Ramos (cell line): ENCODE data around the gene PRXL2C.
"Not testable (repeated sequence)": the region's sequence is repeated elsewhere in the genome, so short reads cannot be mapped to it uniquely, and the experiment has no call there.

ENCODE experiments used
- in situ Hi-C: fragments of 300-500 bp; cut with MboI; formaldehyde crosslinking; loops from one replicate; pipeline ENCODE4 v1.14.3; 2022; ENCODE audit warnings: low sequenced_read_pairs; ENCODE audit not compliant: unreplicated experiment

The PRXL2C gene

DNA sequence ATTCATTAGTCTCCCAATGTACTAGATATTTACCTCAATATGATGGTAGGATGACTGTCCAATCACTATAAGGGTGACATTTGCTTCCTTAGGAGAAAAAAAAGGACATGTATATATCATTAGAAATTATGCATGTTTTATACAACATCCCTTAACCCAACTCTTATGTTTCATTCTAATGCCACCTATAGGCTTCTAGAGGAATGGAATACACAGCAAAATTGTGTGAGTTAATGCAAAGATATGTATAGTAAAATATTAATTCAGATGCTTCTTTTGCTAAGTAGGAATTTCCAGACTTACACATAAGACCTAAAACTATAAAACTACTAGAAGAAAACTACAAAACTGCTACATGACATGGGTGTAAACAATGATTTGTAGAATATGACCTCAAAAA, 3.5 kb downstream of the PRXL2C start:
- in situ Hi-C loops = no loop called here

DNA sequence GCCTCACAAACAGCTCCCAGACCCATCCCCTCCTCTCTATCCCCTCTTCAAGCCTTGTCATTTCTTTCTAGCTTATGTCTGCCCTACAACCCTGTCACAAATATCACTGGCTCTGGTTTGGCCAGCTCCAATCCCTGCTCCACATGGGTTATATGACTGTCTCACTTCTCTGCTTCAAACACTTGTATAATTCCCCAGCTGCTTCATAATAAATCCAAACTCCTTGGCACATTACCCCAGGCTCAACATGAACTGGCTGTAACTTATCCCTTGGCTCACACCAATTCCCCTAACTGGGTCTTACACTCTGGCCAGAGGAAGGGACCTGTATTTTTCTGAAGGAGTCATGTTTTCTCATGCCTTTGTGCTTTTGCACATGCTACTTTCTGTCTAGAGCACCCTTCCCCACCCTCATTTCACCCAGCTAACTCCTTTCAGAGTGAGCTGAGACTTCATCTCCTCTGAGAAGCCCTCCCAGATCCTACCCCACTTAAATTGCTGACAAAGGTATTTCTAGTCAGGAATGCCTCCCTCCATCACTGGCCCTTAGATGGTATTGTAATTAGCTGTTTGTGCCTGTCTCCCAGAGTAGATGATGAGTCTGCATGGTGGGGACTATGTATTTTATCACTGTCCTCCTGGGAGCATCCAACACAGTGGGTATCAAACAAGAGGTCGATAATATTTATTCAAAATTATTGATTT, 5.3 kb downstream of the PRXL2C start:
- in situ Hi-C loops = no loop called here

DNA sequence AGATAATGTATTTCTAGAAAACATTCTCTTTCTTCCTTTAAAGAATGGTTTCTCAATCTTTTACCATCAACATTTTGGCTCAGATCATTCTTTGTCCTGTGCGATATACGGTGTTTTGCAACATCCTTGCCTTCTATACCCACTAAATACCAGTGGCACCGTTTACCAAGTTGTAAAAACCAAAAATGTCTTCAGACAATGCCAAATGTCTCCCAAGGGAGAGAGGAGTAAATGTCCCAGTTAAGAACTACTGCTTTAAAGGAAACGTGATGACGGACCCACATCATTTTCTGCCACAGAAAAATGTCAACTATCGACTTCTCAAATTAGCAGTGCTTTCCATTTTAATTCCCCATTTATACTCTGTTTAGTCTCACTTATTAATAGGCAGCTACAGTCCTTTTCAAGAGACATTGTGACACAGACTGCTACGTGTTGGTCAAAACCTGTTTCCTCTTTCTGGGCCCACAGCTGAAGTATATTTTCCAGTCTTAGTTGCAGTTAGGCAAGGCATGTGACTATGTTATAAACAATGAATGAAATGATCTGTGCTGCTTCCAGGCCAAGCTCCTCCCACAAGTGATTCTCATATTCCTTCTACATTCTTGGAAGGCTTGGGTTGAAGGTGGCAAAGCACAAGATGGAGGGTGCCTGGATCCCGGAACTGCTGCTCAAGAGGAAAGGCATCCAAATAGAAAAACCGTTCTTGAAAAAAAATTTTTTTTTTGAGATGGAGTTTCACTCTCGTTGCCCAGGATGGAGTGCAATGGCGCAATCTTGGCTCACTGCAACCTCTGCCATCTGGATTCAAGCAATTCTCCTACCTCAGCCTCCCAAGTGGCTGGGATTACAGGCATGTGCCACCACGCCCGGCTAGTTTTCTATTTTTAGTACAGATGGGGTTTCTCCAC, 8.8 kb downstream of the PRXL2C start:
- in situ Hi-C loops = no loop called here

DNA sequence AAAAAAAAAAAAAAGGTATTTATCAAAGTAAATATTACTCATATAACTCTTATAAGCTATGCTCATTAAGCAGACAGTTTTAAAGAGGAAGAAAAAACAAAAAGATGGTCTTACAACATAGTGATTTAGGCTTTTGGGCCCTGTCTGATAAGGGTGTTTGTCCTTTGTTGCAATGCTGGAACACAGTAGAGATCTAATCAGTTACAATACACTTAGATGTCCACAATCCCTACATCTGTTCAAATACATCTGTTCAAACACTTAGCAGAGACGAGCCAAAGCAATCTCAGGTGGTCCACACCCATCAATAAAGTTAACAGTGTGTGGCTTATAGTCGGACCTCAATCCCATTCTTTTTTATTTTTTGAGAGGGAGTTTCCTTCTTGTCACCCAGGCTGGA, 11.0 kb downstream of the PRXL2C start:
- in situ Hi-C loops = no loop called here

DNA sequence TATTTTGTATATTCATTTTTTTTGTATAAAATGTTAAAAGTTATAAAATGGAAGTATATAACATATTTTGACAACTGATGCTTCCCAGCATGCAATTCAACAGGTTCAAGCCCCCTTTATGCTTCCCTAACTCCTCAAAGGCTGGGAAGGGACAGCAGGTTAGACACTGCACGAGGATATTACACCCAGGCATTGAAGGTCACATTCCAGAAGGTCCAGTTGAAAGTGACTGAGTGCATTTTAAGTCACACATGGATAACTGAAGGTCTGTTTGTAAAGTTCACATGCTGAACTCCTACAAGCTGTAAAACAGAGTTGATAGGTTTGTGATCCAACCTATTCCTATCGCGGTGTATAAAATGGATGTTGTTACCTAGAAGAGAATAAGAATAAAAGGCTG, 13.6 kb downstream of the PRXL2C start:
- in situ Hi-C loops = no loop called here

DNA sequence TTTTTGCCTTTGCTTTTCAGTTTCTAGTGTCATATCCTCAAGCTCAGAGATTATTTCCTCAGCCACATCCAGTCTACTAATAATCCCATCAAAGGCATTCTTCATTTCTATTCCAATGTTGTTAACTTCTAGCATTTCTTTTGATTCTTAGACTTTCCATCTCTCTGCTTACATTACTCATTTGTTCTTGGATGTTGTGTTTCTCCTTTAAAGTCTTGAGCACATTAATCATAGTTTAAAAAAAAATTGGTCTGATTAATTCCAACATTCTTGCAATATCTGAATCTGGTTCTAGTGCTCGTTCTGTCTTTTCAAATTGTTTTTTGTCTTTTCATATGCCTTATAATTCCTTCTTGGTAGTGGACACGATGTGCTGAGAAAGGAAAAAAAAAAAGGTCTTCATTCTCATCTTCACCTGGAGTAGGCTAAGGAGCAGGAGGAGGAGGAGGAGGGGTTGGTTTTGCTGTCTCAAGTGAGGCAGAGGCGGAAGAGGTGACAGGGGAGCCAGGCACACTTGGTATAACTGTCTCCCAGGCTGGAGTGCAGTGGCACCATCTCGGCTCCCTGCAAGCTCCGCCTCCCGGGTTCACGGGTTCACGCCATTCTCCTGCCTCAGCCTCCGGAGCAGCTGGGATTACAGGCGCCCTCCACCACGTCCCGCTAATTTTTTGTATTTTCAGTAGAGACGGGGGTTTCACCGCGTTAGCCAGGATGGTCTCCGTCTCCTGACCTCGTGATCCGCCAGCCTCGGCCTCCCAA, 16.3 kb downstream of the PRXL2C start:
- in situ Hi-C loops = no loop called here

DNA sequence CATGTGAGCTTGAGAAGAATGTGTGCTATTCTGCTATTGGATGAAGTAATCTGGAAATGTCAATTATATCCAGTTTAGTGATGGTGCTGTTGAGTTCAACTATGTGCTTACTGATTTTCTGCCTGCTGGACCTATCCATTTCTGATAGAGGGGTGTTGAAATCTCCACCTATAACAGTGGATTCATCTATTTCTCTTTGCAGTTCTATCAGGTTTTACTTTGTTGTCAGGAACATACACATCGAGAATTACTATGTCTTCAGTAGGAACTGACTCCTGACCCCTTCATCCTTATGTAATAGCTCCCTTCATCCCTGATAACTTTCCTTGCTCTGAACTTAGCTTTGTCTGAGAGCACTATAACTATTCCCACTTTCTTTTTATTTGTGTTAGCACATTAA, 18.7 kb downstream of the PRXL2C start:
- in situ Hi-C loops = no loop called here

DNA sequence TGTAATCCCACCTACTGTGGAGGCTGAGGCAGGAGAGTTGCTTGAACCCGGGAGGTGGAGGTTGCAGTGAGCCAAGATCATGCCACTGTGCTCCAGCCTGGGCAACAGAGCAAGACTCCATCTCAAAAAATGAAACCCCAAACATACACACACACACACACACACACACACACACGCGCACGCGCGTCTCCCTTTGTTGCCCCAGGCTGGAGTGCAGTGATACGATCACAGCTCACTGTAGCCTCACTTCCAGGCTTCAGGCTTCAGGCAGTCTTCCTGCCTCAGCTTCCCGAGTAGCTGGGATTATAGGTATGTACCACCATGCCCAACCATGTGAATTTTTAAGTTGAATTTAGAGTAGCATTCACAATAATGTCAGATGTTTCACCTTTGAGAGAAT, 21.5 kb downstream of the PRXL2C start:
- in situ Hi-C loops = not testable (repeated sequence)

DNA sequence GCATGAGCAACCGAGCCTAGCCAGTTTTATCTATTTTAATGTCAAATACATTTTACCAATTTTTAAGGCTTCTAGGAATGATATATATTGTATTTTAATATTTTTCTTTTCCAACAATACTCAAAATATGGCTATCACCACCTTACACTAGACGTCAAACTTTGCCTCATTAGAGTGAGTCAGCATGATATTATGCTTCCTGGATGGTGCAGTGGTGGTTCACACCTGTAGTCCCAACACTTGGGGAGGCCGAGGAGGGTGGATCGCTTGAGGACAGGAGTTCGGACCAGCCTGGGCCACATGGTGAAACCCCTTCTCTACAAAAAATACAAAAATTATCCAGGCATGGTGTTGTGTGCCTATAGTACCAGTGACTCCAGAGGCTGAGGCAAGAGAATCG, 28.2 kb downstream of the PRXL2C start:
- in situ Hi-C loops = no loop called here

DNA sequence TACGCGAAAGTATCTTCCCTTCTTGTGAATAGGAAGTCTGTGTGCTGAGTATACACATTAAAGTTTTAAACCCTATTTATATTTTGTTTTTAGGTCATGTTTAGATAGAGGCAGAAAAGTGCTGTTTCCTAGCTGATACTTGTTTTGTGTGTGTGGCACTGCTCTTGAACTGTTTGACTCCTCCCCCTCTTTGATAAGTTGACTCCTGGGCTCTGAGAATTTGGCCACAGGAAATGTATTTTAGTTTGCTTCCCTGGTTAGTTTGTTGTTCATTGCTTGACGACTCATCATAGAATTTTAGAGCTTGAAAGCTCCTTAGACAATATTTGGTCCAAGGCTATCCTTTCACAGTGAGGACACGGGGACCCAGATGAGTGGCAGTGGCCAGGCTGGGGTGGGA, 33.5 kb downstream of the PRXL2C start:
- in situ Hi-C loops = no loop called here

DNA sequence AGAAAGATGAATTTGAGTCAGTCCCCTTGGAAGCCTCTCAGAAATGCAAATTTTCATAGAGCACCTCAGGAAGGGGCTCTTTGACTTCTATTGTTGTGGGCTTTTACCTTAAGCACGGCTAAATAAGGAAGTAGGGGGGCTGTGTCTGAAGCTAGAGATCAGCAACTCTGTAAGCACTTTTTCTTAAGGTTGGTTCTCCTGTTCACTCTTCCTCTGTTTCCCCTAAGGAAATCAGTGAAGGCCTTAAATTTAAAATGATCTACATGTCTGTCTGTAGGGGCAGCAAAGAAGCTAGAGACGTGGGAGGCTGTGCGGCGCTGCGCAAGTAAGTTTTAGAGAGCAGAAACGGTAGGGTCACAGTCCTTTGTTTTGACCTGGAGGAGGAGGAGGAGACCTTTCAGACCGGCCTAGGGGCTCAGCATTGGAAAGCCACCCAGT, 34.3 kb downstream of the PRXL2C start:
- in situ Hi-C loops = no loop called here

DNA sequence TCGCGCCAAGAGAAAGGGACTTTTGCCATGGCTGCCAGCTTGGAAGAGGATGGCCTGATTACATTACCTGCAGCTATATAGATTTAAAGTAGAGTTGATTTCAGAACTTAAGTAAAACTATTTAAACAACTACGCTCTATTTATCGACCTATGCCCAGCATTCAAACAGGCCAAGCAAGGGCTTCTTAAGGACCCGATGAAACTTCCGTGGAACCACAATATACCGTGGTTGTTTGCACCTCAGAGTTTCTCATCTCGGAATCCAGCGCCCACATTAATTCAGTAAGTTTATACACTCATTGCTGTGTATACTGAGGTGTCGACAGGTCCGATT, 35.0 kb downstream of the PRXL2C start:
- in situ Hi-C loops = no loop called here

DNA sequence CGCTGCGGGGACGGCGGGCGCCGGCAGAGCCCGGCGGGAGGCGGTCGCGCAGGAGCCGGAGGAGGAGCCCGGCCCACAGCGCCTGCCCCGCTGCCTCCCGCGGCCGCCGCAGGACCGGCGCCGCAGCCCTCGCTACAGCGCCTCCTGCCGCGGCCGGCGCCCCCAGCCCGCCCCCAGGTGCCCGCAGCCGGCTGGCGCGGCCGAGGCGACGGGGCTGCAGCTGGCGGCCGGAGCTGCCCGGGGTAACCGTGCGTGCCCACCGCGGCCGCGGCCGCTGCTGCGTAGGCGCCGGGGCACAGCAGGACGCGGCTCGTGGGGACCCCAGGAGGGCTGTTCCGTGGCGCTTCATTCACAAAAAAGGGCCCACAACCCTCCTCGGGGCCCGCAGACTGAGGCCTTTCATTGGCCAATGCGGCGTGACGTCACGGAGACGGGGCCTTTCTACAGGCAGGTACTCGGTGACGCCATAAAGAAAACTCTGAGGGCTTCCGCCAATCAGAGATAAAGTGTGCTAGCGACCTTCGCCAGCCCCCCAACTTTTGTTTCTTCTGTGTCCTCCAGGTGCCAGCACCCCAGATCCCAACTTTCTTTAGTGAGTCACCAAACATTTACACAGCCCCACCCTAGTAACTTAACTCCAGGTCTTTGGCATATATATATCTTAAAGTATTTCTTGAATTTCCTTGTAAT, 35.5 kb downstream of the PRXL2C start, which contains the start of gene CDC14B:
Gene CDC14B (minus strand): TSS at position 353 of the 690 bp plus-strand sequence. CDS start 465 bp downstream, outside the sequence.
- in situ Hi-C loops = no loop called here

DNA sequence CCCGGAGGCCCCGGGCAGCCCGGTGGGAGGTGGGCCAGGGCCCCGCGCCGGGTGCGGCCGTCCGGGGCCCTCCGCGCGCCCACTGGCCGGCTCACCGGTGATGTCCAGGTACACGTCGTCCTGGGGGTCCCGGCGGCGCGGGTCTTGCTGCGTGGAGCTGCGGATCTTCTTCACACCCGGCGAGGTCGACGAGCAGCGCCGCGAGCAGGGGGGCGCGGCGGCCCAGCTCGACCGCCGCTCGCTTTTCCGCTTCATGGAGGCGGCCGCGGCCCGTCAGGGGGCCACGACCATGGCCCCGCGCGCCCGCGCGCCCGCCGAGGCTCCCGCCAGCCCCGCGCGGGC, 36.0 kb downstream of the PRXL2C start:
- in situ Hi-C loops = no loop called here

DNA sequence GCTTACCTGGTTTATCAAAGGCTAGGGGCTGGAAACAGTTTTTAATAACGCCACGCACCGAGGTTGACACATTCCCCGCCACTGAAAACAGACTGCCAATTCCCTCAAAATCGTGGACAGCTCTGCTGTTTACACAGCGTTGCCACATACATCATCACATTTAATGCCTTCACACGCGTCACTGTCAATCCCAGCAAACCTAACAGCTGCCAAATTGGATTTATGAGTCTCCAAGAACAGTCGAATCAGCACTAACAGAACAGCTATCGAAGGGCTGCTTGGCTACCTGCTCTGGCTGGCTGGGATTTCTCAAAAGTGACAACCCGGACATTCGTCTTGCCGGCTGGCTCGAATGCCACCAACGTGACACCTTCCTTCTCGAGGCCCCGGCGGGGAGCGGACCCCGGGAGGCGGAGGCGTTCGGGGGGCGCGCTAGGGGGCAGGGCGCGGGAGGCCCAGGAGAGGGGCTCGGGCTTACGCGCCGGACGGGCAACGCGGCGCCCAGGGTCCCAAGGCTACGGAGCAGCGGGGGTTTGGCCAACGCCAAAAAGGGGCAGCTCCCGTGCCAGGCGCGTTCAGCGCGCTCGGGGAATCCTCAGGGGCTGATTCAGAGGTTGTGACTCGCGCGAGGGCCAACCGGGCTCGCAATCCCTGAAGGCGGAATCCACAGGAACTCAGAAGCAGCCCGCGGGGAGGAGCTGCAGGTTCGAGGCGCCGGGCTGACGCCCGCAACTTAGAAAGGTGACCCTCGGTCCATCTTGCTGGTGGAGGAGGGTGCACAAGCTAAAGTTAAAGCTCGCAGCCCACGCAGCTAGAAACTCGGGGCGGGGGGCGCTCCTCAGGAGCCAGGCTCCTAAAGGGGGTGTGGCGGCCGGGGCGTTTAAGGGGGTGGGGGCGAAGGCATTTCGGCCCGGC, 36.7 kb downstream of the PRXL2C start:
- in situ Hi-C loops = no loop called here

DNA sequence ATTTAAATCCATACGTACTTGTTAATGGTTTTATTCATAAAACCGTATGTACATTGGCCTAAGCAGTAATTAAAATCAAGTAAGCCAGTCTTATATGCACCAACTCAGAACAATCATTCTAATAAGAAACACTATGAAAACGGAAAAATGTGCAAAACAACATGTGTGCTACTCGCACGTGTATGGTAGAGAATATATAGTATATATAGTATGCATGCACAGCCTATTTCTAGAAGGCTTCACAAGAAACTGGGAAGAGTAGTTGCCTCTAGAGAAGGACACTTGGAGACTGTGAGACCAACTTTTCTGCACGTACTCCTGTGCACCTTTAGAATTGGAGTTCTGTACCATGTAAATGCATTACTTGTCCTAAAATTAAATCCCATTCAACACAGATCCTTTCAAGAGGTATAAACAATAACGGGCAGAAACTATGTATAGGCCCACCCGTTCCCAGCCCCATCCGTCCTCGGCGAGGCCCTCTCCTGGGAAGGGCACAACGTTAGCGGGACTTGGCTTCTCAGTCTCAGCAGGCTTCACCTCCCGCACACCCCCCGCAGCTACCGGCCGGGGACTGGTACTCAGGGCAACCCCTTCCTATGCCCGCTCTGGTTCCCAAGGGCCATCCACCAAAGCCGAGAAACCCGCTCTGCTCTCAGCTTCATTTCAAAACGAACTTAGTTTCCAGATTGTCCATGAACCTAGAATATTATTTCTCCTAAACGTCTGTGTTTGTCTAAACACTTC, 37.5 kb downstream of the PRXL2C start:
- in situ Hi-C loops = no loop called here

DNA sequence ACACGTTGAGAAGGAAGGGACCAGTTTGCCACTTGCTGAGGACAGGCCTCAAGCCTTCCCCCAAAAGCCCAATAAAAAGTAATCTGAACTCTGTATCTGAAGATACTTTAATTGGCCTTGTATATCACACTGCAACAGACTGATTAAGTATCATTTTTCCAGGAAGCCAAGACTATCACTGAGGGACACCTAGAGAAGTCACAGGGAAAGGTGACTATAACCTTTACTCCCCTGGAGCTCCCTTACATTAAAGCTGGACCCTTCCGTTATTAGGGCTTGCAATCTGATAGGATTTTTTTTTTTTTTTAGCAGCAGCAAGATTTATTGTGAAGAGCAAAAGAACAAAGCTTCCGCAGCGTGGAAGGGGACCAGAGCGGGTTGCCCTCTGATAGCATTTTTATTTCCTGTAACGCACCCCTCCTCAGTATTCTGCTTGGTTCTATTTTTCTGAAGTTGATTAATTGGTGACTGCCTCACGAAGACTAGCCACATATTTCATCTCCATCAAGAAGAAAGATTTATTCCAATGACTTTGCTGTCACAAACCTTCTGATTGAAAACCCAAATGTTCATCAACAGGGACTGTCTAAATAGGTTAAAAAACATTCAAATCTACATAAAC, 38.2 kb downstream of the PRXL2C start:
- in situ Hi-C loops = no loop called here

DNA sequence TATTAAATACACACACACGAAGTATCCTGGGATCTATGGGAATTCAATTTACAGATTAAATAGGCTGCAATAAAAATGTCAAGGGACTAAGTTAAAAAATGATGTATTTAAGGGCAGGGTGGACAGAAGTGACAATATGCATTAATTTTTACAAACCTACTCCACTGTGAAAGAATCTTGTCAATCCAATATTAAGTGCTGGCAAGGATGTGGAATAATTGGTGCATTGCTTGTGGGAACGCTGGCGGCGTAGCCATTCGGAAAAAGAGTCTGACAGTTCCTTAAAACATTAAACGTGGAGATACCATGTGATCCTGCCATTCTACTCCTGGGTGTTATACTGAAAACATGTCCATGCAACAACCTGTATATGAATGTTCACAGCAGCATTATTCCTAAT, 39.7 kb downstream of the PRXL2C start:
- in situ Hi-C loops = no loop called here
